OCI-LY3 (cell line): ENCODE measurements around the gene TOR1AIP1.

Source experiments
- EZH2phosphoT487 ChIP-seq: fragments of 200-600 bp; shearing (Covaris generic); IDR thresholded peaks from 2 replicates; pipeline ENCODE4 v1.6.1; 2018; ENCODE audit warnings: antibody characterized with exemption, mixed run types, low read depth
- TF ChIP-seq, protein P1 (sequence below): fragments of 200-600, 300-600 bp; sonication (generic); IDR thresholded peaks from 2 replicates; pipeline ENCODE4 v1.5.1; 2014; ENCODE audit warnings: antibody characterized with exemption, low read length, low read depth

DNA sequence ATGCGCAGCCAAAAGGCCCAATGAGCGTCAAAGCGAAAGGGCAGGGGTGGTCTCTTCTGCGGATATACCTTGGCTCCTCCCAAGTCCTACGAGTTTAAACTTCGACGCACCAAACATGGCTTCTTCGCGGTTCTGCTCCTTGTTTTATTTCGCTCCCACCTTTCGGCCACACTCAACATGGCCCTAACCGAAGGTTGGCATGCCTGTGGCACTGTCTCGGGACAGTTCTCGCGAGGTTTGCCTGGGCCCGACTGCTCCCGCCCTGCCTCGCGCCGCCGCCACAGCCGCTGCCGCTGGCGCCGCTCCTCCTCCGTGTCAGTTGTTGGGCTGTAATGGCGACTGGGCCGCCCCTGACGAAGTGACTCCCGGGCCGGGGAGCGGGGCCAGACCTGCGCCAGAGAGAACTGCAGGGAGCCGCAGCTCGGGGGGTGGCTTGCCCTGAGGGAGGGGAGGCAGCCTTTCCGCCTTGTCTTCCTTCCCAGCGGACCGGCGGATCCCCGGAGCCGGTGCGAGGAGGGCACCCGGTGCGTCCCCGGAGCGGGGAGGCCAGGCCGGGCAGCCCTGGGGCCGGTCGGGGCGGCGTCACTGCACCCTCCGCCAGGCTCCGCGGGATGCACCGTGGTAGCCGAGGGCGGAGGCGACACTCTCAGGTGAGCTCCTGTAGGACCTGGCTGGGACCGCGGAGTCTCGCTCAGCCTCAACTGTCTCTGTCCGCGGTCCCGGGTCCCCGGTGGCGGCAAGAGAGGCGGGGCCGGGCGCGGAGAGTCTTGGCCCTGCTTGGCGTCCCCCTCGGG, 72.6 kb downstream of the TOR1AIP1 start, which contains the start of gene CEP350:
- TF ChIP-seq, protein P1, sequence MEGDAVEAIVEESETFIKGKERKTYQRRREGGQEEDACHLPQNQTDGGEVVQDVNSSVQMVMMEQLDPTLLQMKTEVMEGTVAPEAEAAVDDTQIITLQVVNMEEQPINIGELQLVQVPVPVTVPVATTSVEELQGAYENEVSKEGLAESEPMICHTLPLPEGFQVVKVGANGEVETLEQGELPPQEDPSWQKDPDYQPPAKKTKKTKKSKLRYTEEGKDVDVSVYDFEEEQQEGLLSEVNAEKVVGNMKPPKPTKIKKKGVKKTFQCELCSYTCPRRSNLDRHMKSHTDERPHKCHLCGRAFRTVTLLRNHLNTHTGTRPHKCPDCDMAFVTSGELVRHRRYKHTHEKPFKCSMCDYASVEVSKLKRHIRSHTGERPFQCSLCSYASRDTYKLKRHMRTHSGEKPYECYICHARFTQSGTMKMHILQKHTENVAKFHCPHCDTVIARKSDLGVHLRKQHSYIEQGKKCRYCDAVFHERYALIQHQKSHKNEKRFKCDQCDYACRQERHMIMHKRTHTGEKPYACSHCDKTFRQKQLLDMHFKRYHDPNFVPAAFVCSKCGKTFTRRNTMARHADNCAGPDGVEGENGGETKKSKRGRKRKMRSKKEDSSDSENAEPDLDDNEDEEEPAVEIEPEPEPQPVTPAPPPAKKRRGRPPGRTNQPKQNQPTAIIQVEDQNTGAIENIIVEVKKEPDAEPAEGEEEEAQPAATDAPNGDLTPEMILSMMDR = no peak
- no peak for TF ChIP-seq EZH2phosphoT487
